GM04504 (cell line): ENCODE measurements around the gene USP6.
"Not testable (repeated sequence)": the region's sequence is repeated elsewhere in the genome, so short reads cannot be mapped to it uniquely, and the experiment has no call there.

Experiments
- DNase-seq: peaks from one replicate; pipeline ENCODE4 v3.0.0-alpha.2; 2012; ENCODE audit warnings: low read depth

USP6 gene

DNA sequence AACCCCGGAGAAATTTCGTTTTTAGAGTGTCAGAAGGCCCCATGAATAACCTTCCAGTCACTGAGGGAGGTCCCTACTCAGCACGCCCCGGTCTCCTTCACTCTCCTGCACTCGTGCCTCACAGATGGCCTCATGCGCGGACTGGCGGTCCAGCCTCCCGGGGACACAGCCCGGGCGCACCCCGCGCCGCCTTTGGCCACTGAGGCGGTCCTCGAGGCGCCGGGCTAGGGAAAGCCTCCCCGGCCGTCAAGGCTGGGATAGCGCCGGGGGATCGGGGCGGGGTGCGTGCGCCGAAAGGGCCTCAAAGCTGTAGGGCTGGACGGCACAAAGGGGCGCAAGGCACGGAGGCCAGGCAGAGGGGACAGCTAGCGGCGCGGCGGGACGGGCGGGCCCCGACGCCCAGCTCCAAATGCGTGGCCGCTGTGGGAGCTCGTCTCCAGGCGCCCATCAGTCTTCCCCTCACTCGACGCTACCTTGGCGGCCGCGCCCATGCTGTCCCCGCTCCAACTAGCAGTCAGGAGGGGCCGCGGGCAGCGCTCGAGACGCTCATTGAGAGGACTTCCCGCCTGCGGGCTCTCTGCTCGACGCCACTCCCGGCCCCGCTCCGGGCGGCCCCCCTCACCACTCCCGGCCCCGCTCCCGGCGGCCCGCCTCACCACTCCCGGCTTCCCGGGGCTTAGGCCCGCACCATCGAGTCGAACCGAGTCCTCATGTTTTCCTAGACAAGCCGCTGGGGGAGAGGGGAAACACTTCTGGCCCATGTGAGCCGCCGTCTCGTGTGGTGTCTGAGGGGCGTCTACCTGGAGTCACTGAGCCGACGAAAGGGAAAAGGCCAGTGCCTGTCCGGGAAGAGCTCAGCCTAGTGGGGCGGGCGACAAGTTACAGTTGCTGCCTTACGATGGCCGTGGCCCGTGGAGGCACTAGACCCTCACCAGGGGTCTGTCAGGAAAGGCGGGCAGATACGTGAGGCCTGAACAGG is at the start of gene USP6:
TSS of gene USP6 (plus strand) at position 360 of the 979 bp plus-strand sequence. CDS start 14,336 bp downstream, outside the sequence.
- no peak for DNase-seq

DNA sequence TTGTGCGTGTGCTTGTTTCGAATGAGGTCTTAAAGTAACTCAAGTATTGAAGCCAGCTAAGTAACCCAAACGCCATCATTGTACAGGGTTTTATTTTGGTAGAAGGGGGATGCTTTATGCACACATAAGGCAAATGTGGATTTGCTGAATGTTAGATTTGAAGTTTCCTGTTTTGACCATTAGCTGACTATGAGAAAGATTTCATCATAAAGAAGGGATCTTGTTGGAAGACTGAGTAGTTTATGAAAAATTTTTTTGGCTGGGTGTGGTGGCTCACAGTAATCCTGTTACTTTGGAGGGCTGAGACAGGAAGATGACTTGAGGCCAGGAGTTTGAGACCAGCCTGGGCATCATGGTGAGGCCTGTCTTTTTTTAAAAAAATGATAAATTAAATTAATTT is 47.6 kb upstream of the USP6 start:
- DNase-seq, result no peak

DNA sequence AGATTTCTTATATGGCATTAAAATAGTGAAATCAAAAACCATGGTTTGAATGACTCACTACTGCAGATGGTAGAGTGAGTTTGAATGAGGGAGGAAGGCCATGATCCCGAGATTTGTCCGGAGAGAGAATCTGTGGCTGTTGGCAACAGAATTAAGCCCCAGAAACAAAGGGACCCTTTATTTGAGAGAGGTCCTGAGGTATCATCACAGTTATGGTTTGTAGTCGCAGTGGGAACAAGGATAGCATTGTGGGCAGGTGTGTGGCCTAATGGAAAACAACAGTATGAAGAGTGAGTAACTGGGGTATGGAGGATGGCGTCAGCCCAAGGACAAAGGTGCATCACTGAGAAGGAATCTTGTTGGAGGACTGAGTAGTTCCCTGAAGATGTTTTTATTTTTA is 46.1 kb upstream of the USP6 start:
- DNase-seq, result no peak

DNA sequence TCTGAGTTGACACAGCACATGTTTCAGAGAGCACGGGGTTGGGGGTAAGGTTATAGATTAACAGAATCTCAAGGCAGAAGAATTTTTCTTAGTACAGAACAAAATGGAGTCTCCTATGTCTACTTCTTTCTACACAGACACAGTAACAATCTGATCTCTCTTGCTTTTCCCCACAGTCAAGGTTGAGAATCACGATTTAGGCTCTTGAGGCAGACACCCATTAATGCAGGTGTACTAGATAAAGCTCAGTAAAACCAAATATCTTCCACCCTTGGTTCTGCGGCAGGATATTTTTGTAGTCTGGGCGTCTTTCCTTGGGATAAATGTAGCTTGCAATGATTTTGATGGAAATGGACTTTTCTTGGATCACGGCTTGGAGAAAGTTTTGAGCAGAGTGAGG is 40.4 kb upstream of the USP6 start:
- DNase-seq, result not testable (repeated sequence)

DNA sequence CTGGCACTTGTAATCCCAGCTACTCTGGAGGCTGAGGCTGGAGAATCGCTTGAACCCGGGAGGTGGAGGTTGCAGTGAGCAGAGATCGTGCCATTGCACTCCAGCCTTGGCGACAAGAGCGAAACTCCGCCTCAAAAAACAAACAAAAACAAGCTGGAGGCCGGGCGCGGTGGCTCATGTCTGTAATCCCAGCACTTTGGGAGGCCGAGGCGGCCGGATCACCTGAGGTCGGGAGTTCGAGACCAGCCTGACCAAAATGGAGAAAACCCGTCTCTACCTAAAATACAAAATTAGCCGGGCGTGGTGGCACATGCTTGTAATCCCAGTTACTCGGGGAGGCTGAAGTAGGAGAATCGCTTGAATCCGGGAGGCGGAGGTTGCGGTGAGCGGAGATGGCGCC is 38.6 kb upstream of the USP6 start:
- not testable (repeated sequence) for DNase-seq

DNA sequence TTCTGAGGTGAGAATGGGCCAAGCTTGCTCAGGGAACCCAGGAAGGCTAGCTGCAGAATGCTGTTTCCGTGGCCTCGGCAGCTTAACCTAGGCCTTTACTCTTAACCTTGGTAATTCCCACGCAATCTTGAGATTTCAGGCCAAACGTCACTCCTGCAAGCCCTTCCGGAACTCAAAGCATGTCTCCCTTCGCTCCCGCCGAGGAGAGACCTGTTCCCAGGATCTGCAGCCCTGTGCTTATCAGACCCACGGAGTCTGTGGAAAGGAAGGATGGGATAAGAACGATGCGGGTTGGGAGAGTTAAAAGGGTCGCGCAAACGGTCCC is 38.1 kb upstream of the USP6 start:
- DNase-seq, result no peak

DNA sequence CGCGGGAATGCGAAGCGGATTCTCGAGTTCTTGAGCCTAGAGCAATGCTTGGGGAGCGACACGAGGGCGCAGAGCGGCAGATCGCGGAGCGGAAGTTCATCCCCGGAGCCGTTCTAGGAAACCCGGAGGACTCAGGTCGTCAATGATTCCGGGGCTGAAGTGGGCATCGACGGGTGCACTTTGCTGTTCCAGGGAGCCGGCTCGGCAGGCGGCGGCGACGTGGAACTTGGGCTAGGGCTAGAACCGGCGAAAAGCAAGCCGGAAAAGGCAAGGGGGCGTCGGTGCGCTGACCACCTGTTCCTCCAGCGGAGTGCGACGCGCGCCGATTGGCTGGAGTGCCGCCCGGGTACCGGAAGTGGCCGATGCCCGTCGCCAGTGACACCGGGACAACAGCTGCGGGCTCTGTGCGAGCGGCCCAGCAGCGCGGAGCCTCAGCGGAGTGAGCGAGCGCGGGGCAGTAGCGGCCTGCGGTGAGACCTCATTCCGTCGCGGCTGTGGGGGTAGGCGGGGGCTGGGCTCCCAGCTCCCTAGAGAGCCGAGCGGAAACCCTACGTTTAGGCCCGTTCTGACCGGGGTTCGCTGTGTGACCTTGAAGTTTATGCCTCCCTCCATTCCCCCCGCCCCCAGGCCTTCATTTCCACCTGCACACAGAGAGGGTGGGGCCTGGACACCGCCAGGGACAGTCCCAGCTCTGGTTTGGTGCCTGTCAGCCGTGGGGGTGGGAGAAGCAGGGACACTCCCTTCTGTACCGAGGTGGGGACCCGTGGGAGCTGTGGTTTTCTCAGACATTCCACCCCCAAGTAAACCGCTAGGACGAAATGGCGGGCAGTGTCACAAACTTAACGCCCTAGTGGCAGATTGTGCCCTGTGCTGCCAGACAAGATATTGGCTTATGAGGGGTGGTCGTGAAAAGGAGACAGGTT is 37.5 kb upstream of the USP6 start, which contains the start of gene ZFP3:
TSS of gene ZFP3 (plus strand) at position 362 of the 923 bp plus-strand sequence. CDS start 13,038 bp downstream, outside the sequence.
- DNase-seq, result peak; percentile 45

DNA sequence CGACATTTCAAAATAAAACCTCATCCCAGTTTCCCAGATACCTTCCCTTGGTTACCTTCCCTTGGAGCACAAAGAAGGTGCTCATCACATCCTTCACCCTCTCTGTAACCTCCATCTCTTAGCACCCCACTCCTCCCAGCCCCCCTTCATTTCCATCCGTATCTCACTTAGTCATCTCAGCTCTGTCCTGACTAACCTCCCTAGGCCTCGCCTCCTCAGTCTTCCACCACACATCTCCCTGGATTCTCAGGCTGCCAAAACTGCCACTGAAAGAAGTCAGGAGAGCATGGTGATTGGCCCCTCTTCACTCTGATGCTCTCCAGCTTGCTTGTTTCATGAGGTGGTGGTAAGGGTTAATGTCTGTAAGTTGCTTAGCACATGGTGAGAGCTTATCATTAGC is 35.2 kb upstream of the USP6 start:
- no peak for DNase-seq

GRCh38 chr17:5092218-5093010 is 23.4 kb upstream of the USP6 start:
- no peak for DNase-seq

- DNase-seq, result no peak
Measured at GRCh38 chr17:5096731-5097100, 19.1 kb upstream of the USP6 start.

DNA sequence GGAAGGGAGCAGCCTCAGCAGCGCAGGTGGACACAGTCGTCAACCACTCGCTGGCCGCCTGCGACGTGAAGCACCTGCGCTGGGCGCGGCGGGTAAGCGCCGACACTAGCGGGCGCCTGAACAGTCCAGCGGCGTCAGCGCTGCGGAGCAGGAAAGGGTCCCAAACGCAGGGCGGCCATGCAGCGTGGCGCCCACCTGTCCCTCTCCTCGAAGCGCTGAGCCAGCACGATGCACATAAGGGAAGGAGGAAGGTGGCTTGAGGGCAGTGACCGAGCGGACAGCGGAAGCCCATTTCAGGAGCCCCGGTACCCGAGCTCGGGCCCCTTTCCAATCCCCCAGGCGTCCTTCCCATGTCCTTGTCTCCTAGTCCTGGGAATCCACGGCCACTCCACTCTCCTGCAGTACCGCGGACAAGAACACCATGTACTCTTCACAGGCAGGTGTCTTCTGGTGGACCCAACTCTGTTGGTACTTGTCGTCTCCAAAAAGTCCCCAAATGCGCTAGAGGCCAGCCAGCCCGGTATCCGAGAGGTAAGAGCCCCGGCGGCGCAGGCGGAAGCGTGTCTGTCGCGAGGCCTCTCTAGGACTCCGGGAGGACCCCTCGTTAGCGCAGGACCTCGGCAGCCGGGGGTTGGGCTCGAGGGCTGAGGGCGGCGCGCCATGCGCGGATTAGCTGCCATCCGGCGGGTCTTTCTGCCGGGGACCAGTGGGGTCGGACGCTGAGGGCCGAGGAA is 18.6 kb upstream of the USP6 start:
- no peak for DNase-seq

GRCh38 chr17:5099271-5099670 is 16.6 kb upstream of the USP6 start:
- no peak for DNase-seq

DNA sequence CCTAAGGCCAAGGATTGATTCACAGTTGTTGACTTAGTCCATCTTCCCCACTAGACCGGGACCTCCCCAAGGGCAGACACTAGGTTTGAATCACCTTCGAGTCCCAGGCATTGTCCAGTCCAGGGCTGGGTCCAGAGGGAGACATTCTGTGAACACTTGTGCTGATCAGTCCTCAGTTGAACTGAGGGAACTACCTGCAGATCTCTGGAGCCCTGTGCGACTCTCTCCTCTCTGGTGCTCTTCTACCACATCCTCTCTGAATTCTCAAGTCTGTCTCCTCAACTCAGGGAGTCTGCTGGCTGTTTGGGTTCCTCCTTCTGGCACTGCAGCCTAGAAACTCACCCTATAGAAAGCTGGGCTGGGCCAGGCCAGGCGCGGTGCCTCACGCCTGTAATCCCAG is 15.0 kb upstream of the USP6 start:
- no peak for DNase-seq

DNA sequence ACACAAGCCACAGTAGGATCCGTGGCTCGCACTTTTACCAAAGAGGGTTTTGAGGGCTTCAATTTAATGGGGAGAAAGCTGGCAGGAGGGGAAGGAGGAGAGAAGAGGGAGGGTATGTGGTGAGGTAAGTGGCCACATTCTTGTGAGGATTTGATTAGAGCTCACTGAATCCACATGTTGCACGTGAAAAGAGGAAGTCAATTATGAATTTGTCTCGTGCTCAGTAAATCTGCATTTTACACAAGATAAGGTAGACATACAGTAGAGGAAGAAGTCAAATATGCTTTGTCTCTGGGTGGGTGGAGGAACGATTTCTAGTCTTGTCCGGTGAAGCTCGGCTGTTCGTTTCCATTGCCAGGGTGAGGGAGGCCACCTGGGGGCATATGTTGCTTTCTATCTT is 5.0 kb upstream of the USP6 start:
- DNase-seq, result no peak

GRCh38 chr17:5111402-5112204 is 4.2 kb upstream of the USP6 start, which contains the start of gene ZNF232:
Gene ZNF232 (minus strand): TSS chr17:5111878. CDS start chr17:5111822, 56 bp downstream.
- DNase-seq, result peak; percentile 79

GRCh38 chr17:5118219-5118618 is 2.4 kb downstream of the USP6 start:
- DNase-seq, result no peak

- DNase-seq, result no peak
Measured at GRCh38 chr17:5120036-5120435, 4.2 kb downstream of the USP6 start.

DNA sequence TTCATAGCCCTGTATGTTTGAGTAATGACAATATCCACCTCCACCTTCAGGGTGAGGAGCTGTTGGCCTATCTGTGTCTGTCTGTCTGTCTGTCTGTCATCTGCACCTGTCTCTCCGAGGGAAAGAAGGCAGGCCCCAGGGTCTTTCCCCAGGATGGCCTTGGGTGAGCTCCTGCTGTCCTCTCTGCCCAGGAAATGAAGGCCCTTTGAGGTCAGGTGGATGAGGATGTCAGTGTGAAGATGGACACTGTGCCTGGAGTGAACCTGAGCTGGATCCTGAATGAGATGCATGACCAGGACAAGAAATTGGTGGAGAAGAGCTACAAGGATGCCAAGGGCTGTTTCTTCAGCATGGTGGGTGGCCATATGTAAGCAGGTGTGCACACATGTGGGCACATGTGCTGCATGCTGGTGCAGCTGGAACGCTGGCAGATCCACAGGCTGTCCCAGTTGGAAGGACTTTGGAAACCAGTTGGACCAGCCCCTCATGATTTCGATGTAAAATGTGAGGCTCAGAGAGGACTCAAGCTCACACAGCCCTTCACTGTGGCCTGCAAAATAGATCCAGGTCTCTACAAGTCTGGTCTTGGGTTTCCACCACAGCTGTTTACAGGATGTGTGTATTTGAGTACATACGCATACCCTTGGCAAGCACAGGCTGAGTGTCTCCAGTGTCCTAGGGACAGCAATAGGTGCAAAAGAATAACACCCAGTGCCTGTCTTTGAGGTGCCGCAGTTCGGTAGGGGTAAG is 4.8 kb downstream of the USP6 start:
- not testable (repeated sequence) for DNase-seq

GRCh38 chr17:5121186-5121841 is 5.5 kb downstream of the USP6 start:
- DNase-seq, result no peak
